Fibroblast of skin of left quadriceps (primary cell): ENCODE results near the gene WDFY2.

Source experiments
- DNase-seq, 2 experiments: peaks; one replicate each; pipeline ENCODE4 v3.0.0-alpha.2; 2013; ENCODE audit warnings: low read depth in 2 of 2

Gene WDFY2

DNA sequence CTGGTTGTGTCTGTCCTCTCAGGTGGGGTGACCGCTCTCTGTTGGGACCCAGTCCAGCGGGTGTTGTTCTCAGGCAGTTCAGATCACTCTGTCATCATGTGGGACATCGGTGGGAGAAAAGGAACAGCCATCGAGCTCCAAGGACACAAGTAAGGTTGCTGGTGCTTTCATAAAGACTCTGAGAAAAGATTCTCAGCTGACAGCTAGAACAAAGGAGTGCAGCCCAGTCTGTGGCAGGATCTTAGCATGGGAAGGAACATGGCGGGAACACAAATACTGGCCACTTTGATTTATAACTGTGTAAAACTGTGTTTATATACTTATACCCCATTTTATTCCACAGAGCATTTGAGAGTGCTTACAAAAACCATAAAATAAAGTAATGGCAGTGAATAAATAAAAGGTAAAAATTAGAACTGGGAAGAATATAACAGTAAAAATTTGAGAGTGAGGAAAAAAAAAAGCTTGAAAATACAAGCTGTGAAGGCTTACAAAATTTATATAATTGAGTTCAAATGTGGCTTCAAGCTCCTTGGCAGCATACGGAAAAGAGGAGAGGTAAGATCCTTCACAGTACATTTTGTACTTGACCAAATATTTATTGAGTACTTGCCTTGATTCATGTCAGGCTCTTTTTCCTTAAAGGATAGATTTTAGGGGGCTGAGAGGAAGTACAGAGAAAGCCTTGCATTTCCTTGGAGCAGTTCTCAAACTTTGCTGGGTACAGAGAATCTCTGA lies 154.9 kb downstream of the WDFY2 start:
- DNase-seq, result no peak

DNA sequence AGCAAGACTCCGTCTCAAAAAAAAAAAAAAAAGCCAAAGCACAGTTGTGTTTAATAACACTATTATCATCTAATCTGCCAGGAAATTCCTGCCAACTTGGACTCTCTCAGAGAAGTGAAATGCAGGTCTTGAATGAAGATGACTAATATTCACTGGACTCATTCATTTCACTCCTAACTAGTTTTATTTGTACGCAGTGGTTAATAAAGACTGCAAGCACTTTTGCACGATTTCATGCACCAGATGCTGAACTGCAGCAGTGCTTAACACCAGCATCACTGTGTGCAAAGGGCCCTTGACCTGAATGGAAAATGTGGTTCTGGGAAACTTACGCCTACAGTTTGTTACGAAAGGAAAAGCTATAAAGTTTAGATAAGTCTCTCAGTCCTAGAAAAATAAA lies 156.4 kb downstream of the WDFY2 start:
- DNase-seq, result no peak

DNA sequence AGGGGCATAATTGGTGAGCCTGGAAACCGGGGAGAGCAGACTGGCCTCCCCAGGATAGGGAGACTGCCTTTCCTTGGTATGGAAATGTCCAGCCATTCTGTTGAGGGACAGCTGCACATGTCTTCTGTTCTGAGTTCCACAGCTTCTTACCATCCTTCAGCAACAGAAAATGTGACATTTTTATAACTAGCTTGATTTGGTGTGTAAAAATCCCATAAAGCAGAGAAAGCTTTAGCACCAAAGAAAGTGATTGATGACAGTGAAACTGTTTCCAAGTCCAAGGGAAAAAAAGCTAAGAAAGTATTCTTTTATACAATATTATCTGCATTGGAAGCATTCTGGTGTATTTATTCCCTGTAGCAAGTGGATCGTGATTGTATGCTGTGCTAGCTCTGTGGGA lies 157.8 kb downstream of the WDFY2 start:
- no peak for DNase-seq

DNA sequence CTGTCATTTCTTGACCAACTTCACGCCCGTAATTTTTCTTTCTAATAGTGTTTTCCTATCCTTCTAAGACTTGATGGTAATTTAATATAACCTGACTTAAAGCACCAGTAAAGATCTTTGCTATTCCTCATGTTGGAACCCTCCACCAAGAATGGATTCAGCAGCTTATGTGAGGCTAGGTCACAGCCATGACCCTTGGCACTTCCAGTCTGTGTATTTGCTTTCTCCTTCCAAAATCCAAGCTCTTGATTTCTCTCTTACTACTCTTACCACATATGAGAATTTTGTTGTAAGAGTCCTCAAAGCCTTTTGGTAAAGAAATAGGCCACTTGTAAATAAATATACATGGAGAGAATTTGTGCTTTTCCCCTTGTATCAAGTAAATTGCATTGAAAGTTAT lies 158.3 kb downstream of the WDFY2 start:
- DNase-seq, result no peak

DNA sequence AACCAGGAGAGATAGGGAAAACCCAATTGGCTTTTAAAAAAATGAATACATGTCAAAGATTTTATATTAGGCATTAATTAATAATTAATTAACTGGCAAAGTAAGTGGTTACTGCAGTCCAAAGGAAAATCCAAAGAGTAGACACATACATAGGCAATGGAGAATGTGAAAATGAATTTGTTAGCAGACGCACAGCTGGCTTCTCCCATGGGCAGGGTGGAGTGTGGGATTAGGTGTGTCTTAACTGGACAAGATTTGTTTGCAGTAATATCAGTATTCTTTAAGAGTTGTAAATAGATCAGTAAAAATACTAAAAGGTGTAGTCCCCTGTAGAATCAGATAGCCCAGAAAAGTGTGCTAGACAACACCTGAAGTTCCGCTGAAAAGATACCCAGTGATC lies 161.0 kb downstream of the WDFY2 start:
- no peak for DNase-seq

DNA sequence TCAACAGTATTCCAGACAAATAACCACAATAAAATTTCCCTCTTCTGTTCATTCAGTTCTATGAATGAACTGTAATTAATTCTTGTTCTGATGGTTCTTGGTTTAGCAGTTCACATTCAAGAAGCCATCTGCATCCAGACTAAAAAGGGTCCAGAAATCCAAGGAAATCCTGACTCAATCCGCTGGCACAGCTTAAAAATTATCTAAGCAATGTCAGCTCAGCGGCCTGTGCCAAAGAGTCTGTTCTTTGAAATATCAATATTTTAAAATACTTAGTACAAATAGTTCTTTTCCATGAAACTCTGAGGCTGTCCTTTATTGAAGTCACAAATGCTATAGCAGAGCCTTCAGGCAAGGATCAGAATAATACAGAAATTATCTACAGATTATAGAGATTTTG lies 162.5 kb downstream of the WDFY2 start:
- no peak for DNase-seq

DNA sequence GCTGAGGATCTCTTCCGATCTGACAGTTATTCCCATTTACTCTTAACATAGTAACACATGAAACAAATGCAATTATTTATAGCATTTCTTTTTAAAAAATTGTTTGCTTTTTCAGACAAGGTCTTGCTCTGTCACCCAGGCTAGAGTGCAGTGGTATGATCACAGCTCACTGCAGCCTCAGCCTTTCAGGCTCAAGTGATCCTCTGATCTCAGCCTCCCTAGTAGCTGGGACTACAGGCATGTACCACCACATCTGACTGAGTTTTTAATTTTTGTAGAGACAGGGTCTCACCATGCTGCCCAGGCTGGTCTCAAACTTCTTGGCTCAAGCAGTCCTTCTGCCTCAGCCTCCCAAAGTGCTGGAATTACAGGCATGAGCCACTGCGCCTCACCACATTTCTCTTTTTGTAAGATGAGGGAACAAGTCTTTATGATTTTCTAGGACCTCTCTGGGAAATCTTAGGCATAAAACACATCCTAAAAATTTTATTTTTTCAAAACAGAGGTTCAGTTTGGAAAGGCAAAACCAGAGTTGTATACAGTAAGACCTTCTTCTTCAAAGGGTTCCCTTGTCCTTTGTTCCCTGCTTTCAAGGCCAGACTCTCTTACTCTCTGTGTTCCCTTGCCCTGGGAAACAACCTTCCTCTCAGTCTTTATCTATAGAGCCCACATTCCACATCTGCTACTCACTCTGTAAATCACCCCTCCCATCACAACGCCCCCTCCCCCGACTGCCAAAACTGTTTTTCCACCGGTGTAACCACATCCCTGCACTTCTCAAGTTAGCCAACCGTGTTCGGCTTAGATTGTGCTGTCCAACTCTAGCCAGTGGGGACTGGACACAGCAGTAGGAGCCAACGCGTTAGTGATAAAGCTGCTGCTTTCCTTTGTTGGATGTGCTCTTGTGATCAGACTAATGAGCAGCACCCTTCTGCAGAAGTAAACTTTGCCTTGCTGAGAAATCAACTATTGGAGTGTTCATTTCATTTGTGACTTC lies 163.5 kb downstream of the WDFY2 start:
- no peak for DNase-seq

DNA sequence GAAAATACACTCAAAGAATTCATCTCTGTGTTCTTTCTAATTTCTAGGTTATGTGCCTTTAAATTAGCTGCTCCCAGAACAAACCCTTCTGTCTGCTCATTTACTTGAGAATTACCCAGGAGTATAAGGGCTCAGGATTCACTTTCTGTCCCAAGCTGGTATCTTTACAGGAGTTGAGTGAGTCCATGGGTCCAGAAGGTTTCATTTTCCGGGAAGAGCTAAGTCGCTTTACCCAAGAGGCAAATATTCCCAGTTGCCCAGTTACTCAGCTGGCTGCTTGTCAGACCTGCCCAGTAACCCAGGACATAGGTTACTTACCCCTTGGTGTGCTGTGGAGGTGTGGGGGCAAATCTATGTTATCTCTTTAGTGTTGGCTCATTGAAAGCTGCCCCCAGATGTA lies 172.4 kb downstream of the WDFY2 start:
- DNase-seq, result no peak

DNA sequence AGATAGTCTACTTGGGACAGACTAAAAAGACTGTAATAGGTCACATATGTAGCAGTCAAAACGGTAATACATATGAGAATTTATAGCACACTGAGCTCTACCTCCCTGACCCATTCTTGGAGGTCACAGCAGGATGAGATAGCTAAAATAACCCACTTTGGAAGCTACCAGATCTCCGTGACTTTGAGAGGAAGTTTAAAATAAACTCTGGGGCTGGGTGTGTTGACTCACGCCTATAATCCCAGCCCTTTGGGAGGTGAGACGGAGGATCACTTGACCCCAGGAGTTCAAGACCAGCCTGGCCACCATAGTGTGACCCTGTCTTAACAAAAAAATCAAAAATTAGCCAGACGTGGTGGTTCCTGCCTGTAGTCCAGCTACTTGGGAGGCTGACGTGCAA lies 174.4 kb downstream of the WDFY2 start:
- DNase-seq, result no peak

DNA sequence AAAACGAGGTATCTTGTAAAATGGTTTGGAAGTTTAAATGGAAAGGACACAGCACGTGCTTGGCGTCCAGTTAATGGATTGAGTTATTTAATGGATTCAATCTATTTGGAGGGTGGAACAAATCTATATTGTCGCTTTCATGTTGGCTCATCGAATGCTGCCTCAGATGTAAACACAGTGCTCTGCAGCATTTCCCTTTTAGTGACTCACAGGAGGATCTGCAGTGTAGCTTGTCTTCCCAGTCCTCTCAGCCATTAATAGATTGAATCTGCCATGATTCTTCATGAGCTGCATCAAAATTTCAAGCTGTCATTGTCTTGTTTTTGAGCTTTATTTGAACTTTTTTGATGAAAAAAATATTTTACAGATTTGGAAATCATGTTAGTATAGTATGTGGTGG lies 175.0 kb downstream of the WDFY2 start:
- no peak for DNase-seq

DNA sequence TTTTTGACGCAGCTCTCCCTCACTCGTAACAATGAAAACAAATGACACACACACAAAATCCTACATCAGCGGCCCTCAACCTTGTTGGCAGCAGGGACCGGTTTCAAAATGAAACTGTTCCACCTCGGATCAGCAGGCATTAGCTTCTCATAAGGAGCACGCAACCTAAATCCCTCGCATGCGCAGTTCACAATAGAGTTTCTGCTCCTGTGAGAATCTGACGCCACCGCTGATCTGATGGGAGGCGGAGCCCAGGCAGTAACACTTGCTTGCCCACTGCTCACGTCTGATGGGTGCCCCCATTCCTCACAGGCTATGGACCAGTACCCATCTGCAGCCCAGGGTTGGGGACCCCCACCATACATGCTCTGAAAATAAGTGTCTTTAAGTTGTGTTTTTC lies 176.3 kb downstream of the WDFY2 start:
- DNase-seq, result no peak

DNA sequence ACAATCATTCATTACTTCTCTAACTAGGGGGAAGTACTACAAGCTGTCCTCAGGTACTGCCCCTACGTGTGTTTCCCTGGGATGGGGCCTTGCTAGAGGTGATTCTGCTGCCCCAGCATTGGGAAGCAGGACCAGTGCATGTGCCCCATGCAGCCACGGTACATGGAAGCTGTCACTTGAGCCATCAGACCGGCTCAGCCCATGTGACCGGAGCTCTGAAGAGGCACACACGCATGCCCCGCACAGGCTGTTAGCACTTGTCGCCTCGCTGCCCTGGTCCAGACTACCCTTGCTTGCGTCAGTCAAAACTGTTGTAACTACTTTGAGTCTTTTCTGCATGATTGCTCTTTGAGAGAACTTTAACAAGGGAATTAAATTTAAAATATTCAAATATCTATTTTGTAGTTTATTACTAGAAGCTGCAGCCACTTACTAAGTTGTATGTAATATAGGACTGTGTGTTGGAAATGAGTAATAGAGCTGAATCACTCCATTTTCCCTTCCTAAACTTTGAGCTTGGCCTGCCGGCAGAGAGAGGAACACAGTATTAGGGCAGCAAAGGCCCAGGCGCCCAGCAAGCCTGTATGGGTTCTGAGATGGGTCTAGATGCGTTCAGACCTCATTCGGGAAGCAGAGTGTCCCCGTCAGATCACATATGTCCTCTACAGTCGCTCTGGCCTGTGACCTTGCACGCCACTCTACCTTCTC lies 177.5 kb downstream of the WDFY2 start:
- no peak for DNase-seq

DNA sequence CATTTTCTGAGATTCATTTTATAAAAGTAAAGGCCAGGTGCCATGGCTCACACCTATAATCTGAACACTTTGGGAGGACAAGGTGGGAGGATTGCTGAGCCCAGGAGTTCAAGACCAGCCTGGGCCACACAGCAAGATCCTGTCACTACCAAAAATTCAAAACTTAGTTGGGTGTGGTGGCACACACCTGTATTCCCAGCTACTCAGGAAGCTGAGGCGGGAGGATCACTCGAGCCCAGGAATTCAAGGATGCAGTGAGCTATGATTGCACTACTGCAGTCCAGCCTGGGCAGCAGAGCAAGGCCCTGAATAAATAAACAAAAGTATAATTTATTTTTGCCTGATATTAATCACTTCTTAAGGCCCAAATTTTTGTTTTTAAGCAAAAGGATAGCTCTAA lies 179.2 kb downstream of the WDFY2 start:
- DNase-seq, result no peak

DNA sequence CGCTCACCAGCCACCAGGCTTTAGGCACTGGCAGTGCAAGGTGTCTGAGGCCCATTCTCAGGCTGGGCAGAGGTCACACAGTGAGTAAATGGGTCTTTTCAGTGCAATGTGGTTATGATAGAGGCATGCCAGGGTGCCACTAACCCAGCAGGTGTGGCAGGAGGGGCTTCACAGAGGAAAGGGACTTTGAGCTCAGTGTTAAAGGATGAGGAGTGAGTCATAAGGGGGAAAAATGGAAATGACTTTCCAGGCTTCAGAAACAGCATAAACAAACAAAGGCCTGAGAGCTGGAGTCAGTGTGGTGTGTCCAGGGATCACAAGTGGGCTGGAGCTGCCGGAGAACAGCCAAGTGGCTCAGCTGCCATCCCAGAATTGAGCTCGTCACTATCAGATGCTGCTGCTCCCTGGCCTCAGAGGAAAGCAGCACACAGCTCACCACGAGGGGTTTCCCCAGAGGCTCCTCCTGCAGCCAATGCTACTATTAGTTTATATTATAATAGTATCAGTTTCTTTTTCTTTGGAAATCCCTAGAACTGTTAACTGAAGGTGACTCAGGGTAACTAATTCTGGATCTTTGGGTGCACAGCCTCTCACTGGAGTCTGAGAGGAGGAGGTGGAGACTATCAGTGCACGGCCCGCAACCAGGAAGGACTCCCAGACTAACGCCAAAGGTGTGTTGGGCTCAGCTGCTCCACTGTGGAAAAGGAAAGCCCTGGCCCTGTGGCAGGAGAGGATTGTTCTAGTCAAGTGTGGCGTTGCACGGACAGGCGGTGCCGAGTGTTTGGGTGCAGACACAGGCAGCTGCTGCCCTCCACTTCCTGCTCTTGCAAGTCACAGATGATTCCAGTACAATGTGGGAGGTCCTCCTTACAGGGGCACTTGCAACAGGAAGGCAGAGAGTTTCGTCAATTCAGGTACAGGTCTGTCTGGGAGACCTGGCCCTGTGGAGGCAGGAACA lies 180.2 kb downstream of the WDFY2 start:
- no peak for DNase-seq

DNA sequence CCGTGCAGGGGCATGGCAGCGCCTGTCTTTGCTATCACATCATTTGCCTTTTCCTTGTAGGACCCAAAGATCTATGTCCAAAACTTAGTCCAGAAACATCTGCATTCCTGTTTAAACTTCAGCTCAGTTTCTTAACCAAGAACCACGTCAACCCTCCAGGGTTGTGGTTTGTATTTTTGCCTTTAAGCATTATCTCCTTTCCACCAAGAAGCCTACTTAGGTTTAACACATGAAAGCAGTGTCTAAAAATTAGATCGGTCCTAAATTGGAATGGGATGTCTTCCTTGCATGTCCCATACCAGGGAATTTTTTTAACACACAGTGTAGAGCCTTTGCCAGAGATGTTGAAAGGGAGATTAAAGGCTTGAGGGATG lies 180.9 kb downstream of the WDFY2 start:
- no peak for DNase-seq

DNA sequence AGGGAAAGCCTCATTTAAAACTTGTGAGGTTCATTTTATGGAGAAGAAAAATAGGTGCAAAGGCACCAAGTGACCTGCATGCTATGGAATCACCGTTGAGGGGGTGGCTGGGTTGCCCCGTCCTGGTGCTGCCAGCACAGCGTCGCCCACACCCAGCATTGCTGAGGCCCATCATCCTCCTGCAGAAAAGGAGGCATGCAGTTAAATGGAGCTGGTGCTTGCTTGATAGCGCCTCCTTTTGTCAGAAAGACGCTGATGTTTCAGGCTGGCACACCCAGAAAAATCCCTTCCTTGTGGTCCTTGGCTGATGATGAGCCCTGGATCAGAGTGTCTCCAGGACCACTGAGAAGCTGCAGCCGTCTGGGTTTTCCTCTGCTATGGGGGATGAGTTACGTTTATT lies 182.8 kb downstream of the WDFY2 start:
- no peak for DNase-seq

DNA sequence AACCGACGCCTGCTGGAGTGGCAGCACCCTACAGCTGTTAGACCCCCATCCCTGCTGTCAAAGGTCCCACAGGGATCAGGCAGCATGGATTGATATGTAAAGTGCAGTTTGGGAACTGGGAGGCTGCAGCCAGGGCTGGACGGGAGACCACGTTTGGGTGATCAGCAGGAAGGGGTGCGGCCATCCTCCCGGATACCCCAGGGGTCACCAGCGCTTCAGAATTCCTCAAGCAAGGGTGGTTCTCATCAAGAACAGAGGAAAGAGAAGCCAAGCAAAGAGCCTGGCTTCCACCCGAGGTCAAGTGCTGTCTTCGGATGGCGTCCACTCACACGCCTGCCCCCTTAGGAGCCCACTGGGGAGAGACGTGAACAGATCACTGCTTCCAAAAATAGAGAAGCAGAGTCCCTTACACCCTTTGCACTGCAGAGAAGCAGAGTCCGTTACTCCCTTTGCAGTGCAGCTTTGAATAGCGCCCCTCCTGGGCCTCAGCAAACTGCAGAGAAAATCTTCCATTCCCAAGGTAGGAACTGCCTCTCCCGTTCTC lies 184.2 kb downstream of the WDFY2 start:
- DNase-seq, result no peak

DNA sequence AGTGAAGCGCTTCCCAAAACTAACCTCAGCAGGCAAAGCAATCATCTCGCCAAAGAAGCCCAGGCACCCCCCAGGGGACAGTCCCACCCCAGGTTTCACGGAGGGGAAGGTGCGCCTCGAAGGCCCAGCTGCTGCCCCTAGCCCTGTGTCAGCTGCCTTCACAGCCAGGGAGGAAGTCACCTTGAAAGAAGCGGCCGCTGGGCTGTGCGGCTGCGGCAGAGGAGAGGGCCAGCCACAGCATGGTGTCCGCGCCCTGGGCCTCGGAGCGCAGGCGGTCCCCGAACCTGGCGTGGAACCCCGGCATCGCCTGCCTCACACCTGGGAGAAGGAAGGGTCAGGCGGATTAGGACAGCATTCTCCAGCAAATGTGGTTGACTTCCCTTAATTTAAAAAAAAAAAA lies 184.7 kb downstream of the WDFY2 start:
- DNase-seq, result no peak

DNA sequence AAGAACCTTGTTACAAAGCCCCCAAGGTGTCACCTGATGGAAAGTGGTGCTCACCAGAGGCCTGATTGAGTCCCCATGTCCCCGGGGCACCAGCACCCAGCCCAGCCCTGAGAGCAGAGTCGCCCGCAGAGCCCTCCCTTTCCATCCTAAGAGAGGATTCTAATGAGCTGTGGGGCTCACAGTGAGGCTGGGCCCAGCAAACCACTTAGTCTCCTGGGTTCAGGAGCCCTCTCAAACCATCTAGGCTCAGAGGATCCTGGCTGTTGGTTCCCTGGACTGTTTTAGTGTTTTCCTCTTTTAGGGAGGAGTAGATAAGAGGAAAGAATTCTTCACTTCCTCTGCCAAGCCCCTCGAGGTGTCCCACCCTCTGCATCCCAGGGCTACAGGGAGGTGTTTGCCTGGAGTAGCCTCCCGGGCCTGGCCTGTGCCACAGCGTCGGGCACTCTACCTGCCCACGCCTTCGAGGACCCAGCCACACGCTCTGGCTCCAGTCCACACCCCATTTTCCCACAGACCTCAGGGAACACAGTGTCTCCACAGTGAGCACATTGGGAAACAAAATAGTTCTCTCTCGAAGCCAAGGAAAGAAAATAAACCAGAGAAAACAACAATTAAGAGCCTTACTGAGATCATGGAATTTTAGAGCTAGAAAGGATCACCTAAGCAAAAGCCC lies 185.3 kb downstream of the WDFY2 start:
- no peak for DNase-seq

DNA sequence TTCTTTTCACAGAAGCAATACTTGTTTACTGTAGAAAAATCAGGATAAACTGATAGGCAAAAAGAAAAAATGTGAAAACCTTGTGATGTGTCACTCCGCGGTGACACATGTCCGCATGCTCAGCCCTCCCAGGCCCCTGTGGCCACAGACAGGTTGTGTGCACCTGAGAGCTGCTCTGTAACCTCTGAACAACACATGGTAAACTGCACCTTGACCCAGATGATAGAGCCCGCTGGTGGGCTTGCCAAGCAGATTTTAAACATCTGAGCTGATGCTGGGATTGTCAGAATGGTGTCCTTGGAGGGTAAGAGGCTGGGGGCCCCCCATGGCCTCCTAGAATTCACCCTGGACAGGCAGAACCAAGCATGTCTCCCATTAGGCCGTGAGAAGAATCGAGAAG lies 185.9 kb downstream of the WDFY2 start:
- DNase-seq, result no peak
